ENCODE results near the gene PRTN3.

DNA sequence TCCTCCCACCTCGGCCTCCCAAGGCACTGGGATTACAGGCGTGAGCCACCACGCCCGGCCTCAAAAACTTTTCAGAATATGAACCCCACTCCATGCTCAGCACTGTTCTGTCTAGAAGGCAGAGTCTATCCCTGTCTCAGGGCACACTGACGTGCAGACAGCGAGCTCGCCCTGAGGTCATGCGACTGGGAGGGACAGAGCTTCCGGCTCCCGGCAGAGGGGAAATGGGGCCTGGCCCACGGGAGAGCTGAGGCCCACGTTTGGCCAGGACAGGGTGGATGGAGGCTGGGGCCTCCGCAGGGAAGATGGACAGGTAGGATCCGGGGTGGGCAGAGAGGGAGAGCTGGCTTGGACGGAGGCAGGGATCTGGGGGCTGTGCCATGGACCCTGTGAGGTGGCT, 15.9 kb upstream of the PRTN3 start:
- no peak for TF ChIP-seq CTCF (IDR thresholded peaks at IDR 0.05)
- no peak for TF ChIP-seq POLR2A (IDR thresholded peaks at IDR 0.05)
